Measurements from ENCODE around the gene MAMDC2.
A peak's percentile ranks its signal among the peaks of the same experiment; 100 is the strongest.

MAMDC2 gene

GRCh38 chr9:70120834-70121510, 77.3 kb downstream of the MAMDC2 start:
- peak; percentile 94 for DNase-seq (ENCODE audit: low read depth)

GRCh38 chr9:70121818-70122436, 78.3 kb downstream of the MAMDC2 start:
- H3K4me3 ChIP-seq (ENCODE audit: low read length): no peak overlapping the region
- peak; percentile 63 for DNase-seq (ENCODE audit: low read depth)
- TF ChIP-seq, protein P1, sequence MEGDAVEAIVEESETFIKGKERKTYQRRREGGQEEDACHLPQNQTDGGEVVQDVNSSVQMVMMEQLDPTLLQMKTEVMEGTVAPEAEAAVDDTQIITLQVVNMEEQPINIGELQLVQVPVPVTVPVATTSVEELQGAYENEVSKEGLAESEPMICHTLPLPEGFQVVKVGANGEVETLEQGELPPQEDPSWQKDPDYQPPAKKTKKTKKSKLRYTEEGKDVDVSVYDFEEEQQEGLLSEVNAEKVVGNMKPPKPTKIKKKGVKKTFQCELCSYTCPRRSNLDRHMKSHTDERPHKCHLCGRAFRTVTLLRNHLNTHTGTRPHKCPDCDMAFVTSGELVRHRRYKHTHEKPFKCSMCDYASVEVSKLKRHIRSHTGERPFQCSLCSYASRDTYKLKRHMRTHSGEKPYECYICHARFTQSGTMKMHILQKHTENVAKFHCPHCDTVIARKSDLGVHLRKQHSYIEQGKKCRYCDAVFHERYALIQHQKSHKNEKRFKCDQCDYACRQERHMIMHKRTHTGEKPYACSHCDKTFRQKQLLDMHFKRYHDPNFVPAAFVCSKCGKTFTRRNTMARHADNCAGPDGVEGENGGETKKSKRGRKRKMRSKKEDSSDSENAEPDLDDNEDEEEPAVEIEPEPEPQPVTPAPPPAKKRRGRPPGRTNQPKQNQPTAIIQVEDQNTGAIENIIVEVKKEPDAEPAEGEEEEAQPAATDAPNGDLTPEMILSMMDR (conservative IDR thresholded peaks at IDR 0.05; ENCODE audit: low read length): no peak

More at GRCh38 chr9:70120834-70121510, 77.3 kb downstream of the MAMDC2 start:
- TF ChIP-seq, protein P1 (conservative IDR thresholded peaks at IDR 0.05; ENCODE audit: low read length): peak; percentile 53
- H3K4me3 ChIP-seq (ENCODE audit: low read length): no peak overlapping the region

DNA sequence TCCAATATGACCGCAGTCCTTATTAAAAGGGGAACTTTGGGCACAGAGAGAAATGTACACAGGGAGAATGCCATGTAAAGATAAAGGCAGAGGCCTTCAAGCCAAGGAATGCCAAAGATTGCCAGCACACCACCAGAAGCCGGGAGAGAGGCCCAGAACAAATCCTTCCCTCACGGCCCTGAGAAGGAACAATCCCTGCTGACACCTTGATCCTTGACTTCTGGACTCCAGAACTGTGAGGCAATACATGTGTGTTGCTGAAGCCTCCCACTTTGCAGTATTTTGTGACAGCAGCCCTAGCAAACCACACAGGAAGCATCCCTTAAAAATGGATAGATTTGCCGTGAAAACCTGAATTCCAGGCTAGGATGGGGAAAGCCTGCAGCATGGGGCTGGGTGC, 80.0 kb downstream of the MAMDC2 start:
- DNase-seq (ENCODE audit: low read depth): no peak
- H3K4me3 ChIP-seq (ENCODE audit: low read length): no peak overlapping the region
- TF ChIP-seq, protein P1 (conservative IDR thresholded peaks at IDR 0.05; ENCODE audit: low read length): no peak

DNA sequence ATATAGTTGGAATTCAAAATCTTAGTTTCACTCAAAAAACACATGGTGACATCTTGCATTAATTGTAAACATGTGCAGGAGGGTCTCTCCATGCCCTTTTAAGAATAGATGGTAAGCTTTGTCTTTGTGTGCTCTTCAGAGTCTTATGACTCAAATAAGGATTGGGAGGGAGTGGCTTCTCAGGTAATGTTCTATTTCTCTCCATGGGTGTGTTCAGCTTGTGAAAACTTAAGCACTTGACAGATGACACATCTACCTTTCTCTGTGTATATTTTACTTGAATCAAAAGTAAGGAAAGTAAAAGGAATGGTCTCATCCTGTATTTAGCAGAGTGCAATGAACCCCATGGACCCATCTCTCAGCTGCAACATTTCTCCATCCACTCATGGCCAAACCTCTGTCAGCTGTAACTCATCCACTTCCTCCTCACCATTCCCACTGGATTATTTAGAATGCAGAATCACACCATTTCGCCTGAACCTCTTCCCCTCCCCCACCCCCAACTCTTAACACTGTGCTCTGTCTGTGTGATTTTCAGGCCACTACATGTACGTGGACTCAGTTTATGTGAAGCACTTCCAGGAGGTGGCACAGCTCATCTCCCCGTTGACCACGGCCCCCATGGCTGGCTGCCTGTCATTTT, 82.1 kb downstream of the MAMDC2 start:
- TF ChIP-seq, protein P1 (conservative IDR thresholded peaks at IDR 0.05; ENCODE audit: low read length): no peak
- DNase-seq (ENCODE audit: low read depth): no peak
- H3K4me3 ChIP-seq (ENCODE audit: low read length): no peak overlapping the region

DNA sequence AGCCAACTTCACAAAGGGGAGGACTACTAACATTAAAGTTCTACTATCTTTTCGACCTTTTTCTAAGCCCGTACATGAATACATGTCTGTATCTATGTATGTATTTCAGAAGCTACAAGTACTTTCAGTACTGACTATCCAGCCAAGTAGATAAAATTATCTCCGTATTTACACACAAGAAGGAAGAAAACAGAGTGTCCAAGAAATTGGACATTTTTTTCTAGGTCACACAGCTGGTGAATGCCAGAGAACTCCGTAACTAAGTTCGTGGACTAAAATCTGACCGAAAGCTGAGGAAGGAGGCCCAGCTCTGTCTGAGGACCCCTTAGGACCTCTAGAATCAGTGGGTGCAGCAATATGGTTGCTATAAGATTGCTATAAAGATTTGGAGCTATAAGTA, 83.4 kb downstream of the MAMDC2 start:
- TF ChIP-seq, protein P1 (conservative IDR thresholded peaks at IDR 0.05; ENCODE audit: low read length): no peak
- no peak for DNase-seq (ENCODE audit: low read depth)
- no peak overlapping the region for H3K4me3 ChIP-seq (ENCODE audit: low read length)

GRCh38 chr9:70127540-70128416, 84.1 kb downstream of the MAMDC2 start:
- no peak overlapping the region for H3K4me3 ChIP-seq (ENCODE audit: low read length)
- DNase-seq (ENCODE audit: low read depth): no peak
- TF ChIP-seq, protein P1 (conservative IDR thresholded peaks at IDR 0.05; ENCODE audit: low read length): no peak

Data from AG10803 (cell line).